IMR-90 (cell line): ENCODE results near the gene INMT. TPM values are rescaled to one million over a fixed set of nuclear protein-coding genes. Genes with fewer than 3 reads are reported as not detected.

Experiments
- ATAC-seq: fragments of 200-7000 bp; cut with Tn5 transposase; 2 replicates; pipeline ENCODE4 v1.9.1; 2020; ENCODE audit warnings: low read depth, mild to moderate bottlenecking, moderate library complexity
- BruUV-seq: library from RNA; stranded (reverse); fragments of 400-500 nt; replicated peaks from 2 replicates; lab custom pipeline; 2021; lab: Mats Ljungman, UMichigan
- CTCF ChIA-PET: fragments of 300-600 bp; formaldehyde crosslinking; extraction: SDS; loops from one replicate; lab custom pipeline; 2021; ENCODE audit warnings: antibody characterized with exemption; lab: Yijun Ruan, JAX
- POLR2A ChIA-PET: fragments of 300-600 bp; sonication (Branson Sonifier 250); formaldehyde crosslinking; loops from one replicate; lab custom pipeline; 2022; ENCODE audit warnings: antibody characterized with exemption; ENCODE audit not compliant: unreplicated experiment; lab: Charles Lee
- DNase-seq: peaks from one replicate; pipeline ENCODE4 v3.0.0; 2013
- H2AFZ ChIP-seq: replicated peaks from 2 replicates; pipeline ENCODE3; 2013; ENCODE audit warnings: low read length, mild to moderate bottlenecking; ENCODE audit not compliant: poor library complexity
- H2AK5ac ChIP-seq: 2 replicates; pipeline ENCODE4 v1.6.1; 2013; ENCODE audit warnings: low read depth, low read length, inconsistent platforms
- H2AK9ac ChIP-seq: replicated peaks from 2 replicates; pipeline ENCODE3; 2013; ENCODE audit warnings: mild to moderate bottlenecking, low read depth, low read length, moderate library complexity; ENCODE audit not compliant: poor library complexity
- H2BK120ac ChIP-seq: 2 replicates; pipeline ENCODE4 v1.6.1; 2013; ENCODE audit warnings: low read depth, low read length, inconsistent platforms
- H2BK15ac ChIP-seq: 3 replicates; pipeline ENCODE4 v1.6.1; 2013; ENCODE audit warnings: low read depth, low read length, inconsistent platforms
- H2BK20ac ChIP-seq: 2 replicates; pipeline ENCODE4 v1.6.1; 2013; ENCODE audit warnings: low read depth, mild to moderate bottlenecking, inconsistent platforms, low read length, moderate library complexity
- H2BK5ac ChIP-seq: 2 replicates; pipeline ENCODE4 v1.6.1; 2013; ENCODE audit warnings: mild to moderate bottlenecking, low read depth, low read length, inconsistent platforms; ENCODE audit not compliant: poor library complexity, severe bottlenecking
- H3K14ac ChIP-seq: replicated peaks from 2 replicates; pipeline ENCODE4 v1.6.1; 2013; ENCODE audit warnings: low read depth, low read length, inconsistent platforms
- H3K18ac ChIP-seq: 2 replicates; pipeline ENCODE4 v1.6.1; 2013; ENCODE audit warnings: low read depth, low read length, control low read depth
- H3K23ac ChIP-seq: 2 replicates; pipeline ENCODE4 v1.6.1; 2013; ENCODE audit warnings: low read depth, low read length, inconsistent platforms
- H3K27ac ChIP-seq: 2 replicates; pipeline ENCODE4 v1.5.1; 2013; ENCODE audit warnings: mild to moderate bottlenecking, control low read depth, low read length; ENCODE audit not compliant: insufficient read depth
- H3K27me3 ChIP-seq: 2 replicates; pipeline ENCODE4 v1.6.1; 2013; ENCODE audit warnings: low read length; ENCODE audit not compliant: control insufficient read depth, insufficient read depth
- H3K36me3 ChIP-seq: 2 replicates; pipeline ENCODE4 v1.6.1; 2013; ENCODE audit warnings: low read length, mixed read lengths; ENCODE audit not compliant: control insufficient read depth, insufficient read depth
- H3K4ac ChIP-seq: 2 replicates; pipeline ENCODE4 v1.6.1; 2013; ENCODE audit warnings: low read depth, low read length, inconsistent platforms
- H3K4me1 ChIP-seq: 2 replicates; pipeline ENCODE4 v1.6.1; 2013; ENCODE audit warnings: low read length, mixed read lengths; ENCODE audit not compliant: control insufficient read depth, insufficient read depth
- H3K4me2 ChIP-seq: 2 replicates; pipeline ENCODE4 v1.6.1; 2013; ENCODE audit warnings: low read depth, mild to moderate bottlenecking, control low read depth, low read length, moderate library complexity
- H3K4me3 ChIP-seq: 2 replicates; pipeline ENCODE4 v1.5.1; 2013; ENCODE audit warnings: low read depth, mild to moderate bottlenecking, control low read depth, low read length, moderate library complexity; ENCODE audit not compliant: insufficient read depth
- H3K56ac ChIP-seq: 2 replicates; pipeline ENCODE4 v1.6.1; 2013; ENCODE audit warnings: low read length, inconsistent platforms; ENCODE audit not compliant: insufficient read depth; ENCODE audit errors: extremely low read depth
- H3K79me1 ChIP-seq, 2 experiments: 2 replicates each; pipeline ENCODE4 v1.6.1; 2013; ENCODE audit warnings: low read length in 2 of 2, inconsistent platforms in 1 of 2, low read depth in 1 of 2
- H3K9ac ChIP-seq: 2 replicates; pipeline ENCODE4 v1.6.1; 2013; ENCODE audit warnings: low read depth, low read length, control low read depth
- H3K9me1 ChIP-seq: 2 replicates; pipeline ENCODE4 v1.6.1; 2013; ENCODE audit warnings: low read length, inconsistent platforms; ENCODE audit not compliant: insufficient read depth
- H3K9me3 ChIP-seq: 2 replicates; pipeline ENCODE4 v1.6.1; 2013; ENCODE audit warnings: low read length; ENCODE audit not compliant: control insufficient read depth, insufficient read depth
- H4K20me1 ChIP-seq: 2 replicates; pipeline ENCODE4 v1.6.1; 2013; ENCODE audit warnings: low read length, inconsistent platforms; ENCODE audit not compliant: insufficient read depth
- H4K5ac ChIP-seq: 2 replicates; pipeline ENCODE4 v1.6.1; 2013; ENCODE audit warnings: mild to moderate bottlenecking, low read depth, low read length, control low read depth
- H4K8ac ChIP-seq, 2 experiments: 2 replicates each; pipeline ENCODE4 v1.6.1; 2013; ENCODE audit warnings: low read depth in 2 of 2, low read length in 2 of 2, control low read depth in 1 of 2, inconsistent platforms in 1 of 2
- H4K91ac ChIP-seq: 2 replicates; pipeline ENCODE4 v1.6.1; 2013; ENCODE audit warnings: low read depth, low read length, inconsistent platforms; ENCODE audit not compliant: insufficient read depth
- CEBPB ChIP-seq: IDR thresholded peaks from 2 replicates; pipeline ENCODE4 v1.6.1; 2012; ENCODE audit warnings: low read depth, low read length, improper control_type of control experiment
- CTCF ChIP-seq: conservative IDR thresholded peaks from 2 replicates; pipeline ENCODE4 v1.5.1; 2012; ENCODE audit warnings: mild to moderate bottlenecking, low read depth, low read length, improper control_type of control experiment
- ELK1 ChIP-seq: fragments of 150-350 bp; IDR thresholded peaks from 2 replicates; pipeline ENCODE4 v1.6.1; 2016; ENCODE audit warnings: low read depth, mild to moderate bottlenecking, low read length, moderate library complexity, borderline replicate concordance
- MXI1 ChIP-seq: IDR thresholded peaks from 2 replicates; pipeline ENCODE4 v1.6.1; 2012; ENCODE audit warnings: low read depth, mild to moderate bottlenecking, low read length, moderate library complexity, borderline replicate concordance
- SMC3 ChIP-seq: fragments of 150-350 bp; IDR thresholded peaks from 2 replicates; pipeline ENCODE4 v1.6.1; 2016; ENCODE audit warnings: low read depth, mild to moderate bottlenecking, antibody characterized with exemption, low read length, moderate library complexity
- WGBS, 2 experiments: methylation state at CpG; one replicate each; pipeline versions ENCODE4 v1.1.5 to v1.1.7; 2013; ENCODE audit warnings: missing lambda C conversion rate in 2 of 2; ENCODE audit not compliant: insufficient read length in 1 of 2; ENCODE audit errors: extremely low coverage in 2 of 2; 5-methylcytosine and 5-hydroxymethylcytosine counted together
- dilution Hi-C: fragments of 300-500 bp; cut with HindIII; formaldehyde crosslinking; loops from one replicate; pipeline ENCODE4 v1.14.3; 2018; ENCODE audit warnings: low sequenced_read_pairs; ENCODE audit not compliant: unreplicated experiment
- in situ Hi-C: fragments of 300-500 bp; cut with MboI; formaldehyde crosslinking; loops from 3 replicates; pipeline ENCODE4 v1.14.3; 2019; ENCODE audit warnings: low sequenced_read_pairs, inconsistent platforms, mixed read lengths
- intact Hi-C: fragments of 100-400 bp; cut with micrococcal nuclease; formaldehyde crosslinking; loops from 2 replicates; pipeline ENCODE4 v1.10.0; 2022
- polyA plus RNA-seq, 3 experiments: library from polyadenylated mRNA; depleted of rRNA; stranded (reverse); fragments of >200 nt; gene quantifications; 2 replicates each; pipeline ENCODE4 v1.2.3, GENCODE V29; 2012; ENCODE audit warnings: low replicate concordance in 1 of 3
- total RNA-seq: library from RNA; depleted of rRNA; stranded (reverse); fragments of >200 nt; gene quantifications from 2 replicates; pipeline ENCODE4 v1.2.3, GENCODE V29; 2012
- TF ChIP-seq, protein P1 (sequence below): fragments of 150-350 bp; IDR thresholded peaks from 2 replicates; pipeline ENCODE4 v1.6.1; 2017; ENCODE audit warnings: mild to moderate bottlenecking, antibody characterized with exemption, low read length, low read depth

INMT gene
- total and polyA plus RNA-seq, 2 of the 4 experiments (the other 2 are of a cell fraction): 0.39 to 2.2 TPM

GRCh38 chr7:30752979-30753378 lies 1.0 kb downstream of the INMT start:
- H3K27ac ChIP-seq: peak overlapping the region; percentile 38; the same call in 1 of the 2 replicates
- H4K91ac ChIP-seq: peak overlapping the region; percentile 84
- peak overlapping the region; percentile 54 to 91; a peak in 2 of 4 replicates for H4K8ac ChIP-seq
- H3K56ac ChIP-seq: no peak overlapping the region; the same call in 1 of the 2 replicates
- DNase-seq (no peak), ATAC-seq (peak; percentile 4; the same call in 1 of the 2 replicates)
- no peaks in the 10 kb centered on the region for H3K36me3 ChIP-seq
- ChIA-PET CTCF (no interaction called here), POLR2A (no interaction called here)
- H3K4me2 ChIP-seq: peak overlapping the region; percentile 50
- peak overlapping the region; percentile 69 for H2AFZ ChIP-seq
- peak overlapping the region; percentile 43 for H3K18ac ChIP-seq
- peaks cover 0 to 9% of the 10 kb centered on the region in 2 experiments; a peak in 1 of 4 replicates for H3K79me1 ChIP-seq
- in situ Hi-C loops (no loop called here), dilution Hi-C loops (no loop called here), intact Hi-C loops (no loop called here)
- WGBS, 2 experiments: 8% methylated on average over 2 of the region's 5 CpGs; no CpG with 5 or more reads in 1 of the 2 experiments
- no TSS peak for BruUV-seq
- H3K4me3 ChIP-seq: no peak overlapping the region
- H4K5ac ChIP-seq: peak overlapping the region; percentile 92
- peak overlapping the region; percentile 38 for H2AK9ac ChIP-seq
- H4K20me1 ChIP-seq: 0 out of 2 replicates have a peak, but pooled peaks cover 6% of the 10 kb centered on the region
- H2AK5ac ChIP-seq: peak overlapping the region; percentile 89
- H2BK15ac ChIP-seq: peak overlapping the region; percentile 76; the same call in 2 of the 3 replicates
- H3K9ac ChIP-seq: no peak overlapping the region; the same call in 1 of the 2 replicates
- no peak for TF ChIP-seq CTCF
- no peak for TF ChIP-seq MXI1
- TF ChIP-seq, protein P1, sequence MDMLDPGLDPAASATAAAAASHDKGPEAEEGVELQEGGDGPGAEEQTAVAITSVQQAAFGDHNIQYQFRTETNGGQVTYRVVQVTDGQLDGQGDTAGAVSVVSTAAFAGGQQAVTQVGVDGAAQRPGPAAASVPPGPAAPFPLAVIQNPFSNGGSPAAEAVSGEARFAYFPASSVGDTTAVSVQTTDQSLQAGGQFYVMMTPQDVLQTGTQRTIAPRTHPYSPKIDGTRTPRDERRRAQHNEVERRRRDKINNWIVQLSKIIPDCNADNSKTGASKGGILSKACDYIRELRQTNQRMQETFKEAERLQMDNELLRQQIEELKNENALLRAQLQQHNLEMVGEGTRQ: no peak
- no peak for TF ChIP-seq CEBPB
- no peak for TF ChIP-seq SMC3
- no peak for TF ChIP-seq ELK1
- H2BK5ac ChIP-seq: no peak overlapping the region
- H3K27me3 ChIP-seq: no peaks in the 10 kb centered on the region
- peak overlapping the region; percentile 56; the same call in 1 of the 2 replicates for H3K23ac ChIP-seq
- H3K4me1 ChIP-seq: peaks cover 35% of the 10 kb centered on the region
- H2BK120ac ChIP-seq: peak overlapping the region; percentile 89
- no peaks in the 10 kb centered on the region; the same call in 1 of the 2 replicates for H3K9me3 ChIP-seq
- H3K4ac ChIP-seq: peak overlapping the region; percentile 96
- peak overlapping the region; percentile 91 for H3K14ac ChIP-seq
- H3K9me1 ChIP-seq: peaks cover 22% of the 10 kb centered on the region
- peak overlapping the region; percentile 71; the same call in 1 of the 2 replicates for H2BK20ac ChIP-seq
